Loucy (cell line): Measurements from ENCODE around the gene MCC.

Experiments
- CTCF ChIP-seq: fragments of 200-600 bp; sonication (generic); conservative IDR thresholded peaks from 2 replicates; pipeline ENCODE4 v1.5.1; 2014; ENCODE audit warnings: mild to moderate bottlenecking, antibody characterized with exemption, low read length
- EZH2phosphoT487 ChIP-seq: fragments of 200-600 bp; IDR thresholded peaks from 2 replicates; pipeline ENCODE4 v1.6.1; 2018; ENCODE audit warnings: antibody characterized with exemption, mild to moderate bottlenecking, moderate library complexity, borderline replicate concordance

- TF ChIP-seq CTCF (no peak), EZH2phosphoT487 (no peak)
Measured at GRCh38 chr5:113371721-113372196, 116.5 kb downstream of the MCC start.
